OCI-LY1 (cell line): ENCODE measurements around the gene ITGAE.

ENCODE experiments used
- CTCF ChIP-seq: fragments of 200-600 bp; sonication (generic), shearing (Covaris generic); IDR thresholded peaks from 2 replicates; pipeline ENCODE4 v1.5.1; 2017; ENCODE audit warnings: mild to moderate bottlenecking, antibody characterized with exemption, low read length, moderate library complexity, mixed read lengths
- EZH2 ChIP-seq: fragments of 200-600 bp; sonication (generic), shearing (Covaris generic); IDR thresholded peaks from 2 replicates; pipeline ENCODE4 v1.8.0; 2017; ENCODE audit warnings: borderline replicate concordance, mixed run types, mild to moderate bottlenecking, antibody characterized with exemption, low read length, moderate library complexity, mixed read lengths

GRCh38 chr17:3754458-3755334 is 46.3 kb downstream of the ITGAE start:
- TF ChIP-seq EZH2 (no peak), CTCF (no peak)
